HCT116 (cell line): ENCODE results near the gene FMO5.

ENCODE experiments used
- ELF1 ChIP-seq: IDR thresholded peaks from 2 replicates; pipeline ENCODE4 v1.6.1; 2012; ENCODE audit warnings: low read depth, borderline replicate concordance
- EZH2phosphoT487 ChIP-seq: fragments of 200-600 bp; IDR thresholded peaks from 2 replicates; pipeline ENCODE4 v1.6.1; 2018; ENCODE audit warnings: antibody characterized with exemption, borderline replicate concordance
- TF ChIP-seq, protein P1 (sequence below), 3 experiments: fragments of 200-600 bp in 1 of 3; sonication (generic) in 1 of 3; IDR thresholded peaks in 2 of 3; conservative IDR thresholded peaks in 1 of 3; 2 replicates each; pipeline ENCODE4 v1.5.1; 2012 to 2017; ENCODE audit warnings: low read depth in 2 of 3, low read length in 2 of 3, antibody characterized with exemption in 1 of 3, borderline replicate concordance in 1 of 3, control low read depth in 1 of 3, mild to moderate bottlenecking in 1 of 3, mixed read lengths in 1 of 3, mixed run types in 1 of 3, moderate library complexity in 1 of 3; ENCODE audit not compliant: insufficient read depth in 1 of 3
- TF ChIP-seq, protein P2 (sequence below): IDR thresholded peaks from 2 replicates; pipeline ENCODE4 v1.6.1; 2011; ENCODE audit warnings: mild to moderate bottlenecking, low read length, moderate library complexity; ENCODE audit not compliant: insufficient replicate concordance; ENCODE audit errors: extremely low read depth
- TF ChIP-seq, protein P3 (sequence below): IDR thresholded peaks from 2 replicates; pipeline ENCODE4 v1.6.1; 2012; ENCODE audit warnings: low read depth

DNA sequence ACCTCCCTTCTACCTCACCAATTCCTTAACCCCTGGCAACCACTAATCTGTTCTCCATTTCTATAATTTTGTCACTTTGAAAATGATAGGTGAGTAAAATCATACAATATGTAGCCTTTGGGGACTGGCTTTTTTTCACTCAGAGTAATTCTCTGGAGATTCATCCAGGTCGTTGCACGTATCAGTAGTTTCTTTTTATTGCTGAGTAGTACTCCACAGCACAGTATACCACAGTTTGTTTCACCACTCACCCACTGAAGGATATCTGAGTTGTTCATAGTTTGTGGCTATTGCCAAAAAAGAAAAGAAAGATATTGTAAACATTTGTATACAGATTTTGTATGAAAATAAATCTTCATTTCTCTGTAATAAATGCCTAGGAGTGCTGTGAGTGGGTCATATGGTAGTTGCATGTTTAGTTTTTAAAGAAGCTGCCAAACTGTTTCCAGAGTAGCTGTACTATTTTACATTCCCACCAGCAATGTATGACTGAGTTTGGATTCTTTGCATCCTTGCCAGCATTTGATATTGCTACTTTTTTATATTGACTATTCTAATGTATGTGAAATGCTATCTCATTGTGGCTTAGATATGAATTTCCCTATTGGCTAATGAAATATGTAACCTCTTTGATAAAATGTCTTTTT is 21.0 kb upstream of the FMO5 start:
- TF ChIP-seq, protein P1, sequence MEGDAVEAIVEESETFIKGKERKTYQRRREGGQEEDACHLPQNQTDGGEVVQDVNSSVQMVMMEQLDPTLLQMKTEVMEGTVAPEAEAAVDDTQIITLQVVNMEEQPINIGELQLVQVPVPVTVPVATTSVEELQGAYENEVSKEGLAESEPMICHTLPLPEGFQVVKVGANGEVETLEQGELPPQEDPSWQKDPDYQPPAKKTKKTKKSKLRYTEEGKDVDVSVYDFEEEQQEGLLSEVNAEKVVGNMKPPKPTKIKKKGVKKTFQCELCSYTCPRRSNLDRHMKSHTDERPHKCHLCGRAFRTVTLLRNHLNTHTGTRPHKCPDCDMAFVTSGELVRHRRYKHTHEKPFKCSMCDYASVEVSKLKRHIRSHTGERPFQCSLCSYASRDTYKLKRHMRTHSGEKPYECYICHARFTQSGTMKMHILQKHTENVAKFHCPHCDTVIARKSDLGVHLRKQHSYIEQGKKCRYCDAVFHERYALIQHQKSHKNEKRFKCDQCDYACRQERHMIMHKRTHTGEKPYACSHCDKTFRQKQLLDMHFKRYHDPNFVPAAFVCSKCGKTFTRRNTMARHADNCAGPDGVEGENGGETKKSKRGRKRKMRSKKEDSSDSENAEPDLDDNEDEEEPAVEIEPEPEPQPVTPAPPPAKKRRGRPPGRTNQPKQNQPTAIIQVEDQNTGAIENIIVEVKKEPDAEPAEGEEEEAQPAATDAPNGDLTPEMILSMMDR (IDR thresholded peaks at IDR 0.05 in 2 of 3, conservative IDR thresholded peaks at IDR 0.05 in 1 of 3; ENCODE audit: borderline replicate concordance in 1 of 3, insufficient read depth in 1 of 3, low read depth in 2 of 3, low read length in 2 of 3): no peak
- TF ChIP-seq, protein P2, sequence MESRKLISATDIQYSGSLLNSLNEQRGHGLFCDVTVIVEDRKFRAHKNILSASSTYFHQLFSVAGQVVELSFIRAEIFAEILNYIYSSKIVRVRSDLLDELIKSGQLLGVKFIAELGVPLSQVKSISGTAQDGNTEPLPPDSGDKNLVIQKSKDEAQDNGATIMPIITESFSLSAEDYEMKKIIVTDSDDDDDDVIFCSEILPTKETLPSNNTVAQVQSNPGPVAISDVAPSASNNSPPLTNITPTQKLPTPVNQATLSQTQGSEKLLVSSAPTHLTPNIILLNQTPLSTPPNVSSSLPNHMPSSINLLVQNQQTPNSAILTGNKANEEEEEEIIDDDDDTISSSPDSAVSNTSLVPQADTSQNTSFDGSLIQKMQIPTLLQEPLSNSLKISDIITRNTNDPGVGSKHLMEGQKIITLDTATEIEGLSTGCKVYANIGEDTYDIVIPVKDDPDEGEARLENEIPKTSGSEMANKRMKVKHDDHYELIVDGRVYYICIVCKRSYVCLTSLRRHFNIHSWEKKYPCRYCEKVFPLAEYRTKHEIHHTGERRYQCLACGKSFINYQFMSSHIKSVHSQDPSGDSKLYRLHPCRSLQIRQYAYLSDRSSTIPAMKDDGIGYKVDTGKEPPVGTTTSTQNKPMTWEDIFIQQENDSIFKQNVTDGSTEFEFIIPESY: no peak
- TF ChIP-seq ELF1: no peak
- TF ChIP-seq EZH2phosphoT487: no peak
- TF ChIP-seq, protein P3, sequence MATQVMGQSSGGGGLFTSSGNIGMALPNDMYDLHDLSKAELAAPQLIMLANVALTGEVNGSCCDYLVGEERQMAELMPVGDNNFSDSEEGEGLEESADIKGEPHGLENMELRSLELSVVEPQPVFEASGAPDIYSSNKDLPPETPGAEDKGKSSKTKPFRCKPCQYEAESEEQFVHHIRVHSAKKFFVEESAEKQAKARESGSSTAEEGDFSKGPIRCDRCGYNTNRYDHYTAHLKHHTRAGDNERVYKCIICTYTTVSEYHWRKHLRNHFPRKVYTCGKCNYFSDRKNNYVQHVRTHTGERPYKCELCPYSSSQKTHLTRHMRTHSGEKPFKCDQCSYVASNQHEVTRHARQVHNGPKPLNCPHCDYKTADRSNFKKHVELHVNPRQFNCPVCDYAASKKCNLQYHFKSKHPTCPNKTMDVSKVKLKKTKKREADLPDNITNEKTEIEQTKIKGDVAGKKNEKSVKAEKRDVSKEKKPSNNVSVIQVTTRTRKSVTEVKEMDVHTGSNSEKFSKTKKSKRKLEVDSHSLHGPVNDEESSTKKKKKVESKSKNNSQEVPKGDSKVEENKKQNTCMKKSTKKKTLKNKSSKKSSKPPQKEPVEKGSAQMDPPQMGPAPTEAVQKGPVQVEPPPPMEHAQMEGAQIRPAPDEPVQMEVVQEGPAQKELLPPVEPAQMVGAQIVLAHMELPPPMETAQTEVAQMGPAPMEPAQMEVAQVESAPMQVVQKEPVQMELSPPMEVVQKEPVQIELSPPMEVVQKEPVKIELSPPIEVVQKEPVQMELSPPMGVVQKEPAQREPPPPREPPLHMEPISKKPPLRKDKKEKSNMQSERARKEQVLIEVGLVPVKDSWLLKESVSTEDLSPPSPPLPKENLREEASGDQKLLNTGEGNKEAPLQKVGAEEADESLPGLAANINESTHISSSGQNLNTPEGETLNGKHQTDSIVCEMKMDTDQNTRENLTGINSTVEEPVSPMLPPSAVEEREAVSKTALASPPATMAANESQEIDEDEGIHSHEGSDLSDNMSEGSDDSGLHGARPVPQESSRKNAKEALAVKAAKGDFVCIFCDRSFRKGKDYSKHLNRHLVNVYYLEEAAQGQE: no peak
